ENCODE measurements around the gene ZNF396. TPM values are rescaled to one million over a fixed set of nuclear protein-coding genes. Genes with fewer than 3 reads are reported as not detected.

The ZNF396 gene
- total and polyA plus RNA-seq, 7 experiments from 2014 or later, result 0.11 to 8.2 (median 1.0) TPM

DNA sequence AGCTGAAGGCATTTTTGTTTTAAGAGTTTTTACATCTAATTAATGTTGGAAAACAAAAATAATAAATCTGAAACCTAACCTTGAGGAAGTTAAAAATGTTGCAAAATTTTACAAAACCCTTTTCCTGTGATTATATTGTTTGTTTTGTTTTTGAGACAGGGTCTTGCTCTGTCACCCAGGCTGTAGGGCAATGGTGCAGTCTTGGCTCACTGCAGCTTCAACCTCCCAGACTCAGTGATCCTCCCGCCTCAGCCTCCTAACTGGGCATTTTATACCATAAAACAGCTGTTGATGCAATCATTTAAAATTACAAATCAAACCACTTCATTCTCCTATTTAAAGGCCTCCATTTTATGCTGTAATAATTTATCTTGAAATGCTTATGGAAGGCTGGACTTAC lies 31.2 kb downstream of the ZNF396 start:
- intact Hi-C loops (cut with micrococcal nuclease), result loop anchor here (2.0 kb wide), 4 partner anchors 235 to 1483 kb away; partner anchors contain the start of genes ELP2 (in 1 of the 2), GALNT1 (in 1 of the 2), KIAA1328 (in 1 of the 2) and RMP24 (in 1 of the 2)
- POLR2A ChIA-PET, result interaction anchor here (0.9 to 2.8 kb wide), 4 partner anchors 29 to 624 kb away, joined by 3 to 20 read pairs (median 6); partner anchors contain the start of genes ZNF397 and ZSCAN30
- no peak overlapping the region for H3K27ac ChIP-seq (ENCODE audit: low read depth, low read length)

DNA sequence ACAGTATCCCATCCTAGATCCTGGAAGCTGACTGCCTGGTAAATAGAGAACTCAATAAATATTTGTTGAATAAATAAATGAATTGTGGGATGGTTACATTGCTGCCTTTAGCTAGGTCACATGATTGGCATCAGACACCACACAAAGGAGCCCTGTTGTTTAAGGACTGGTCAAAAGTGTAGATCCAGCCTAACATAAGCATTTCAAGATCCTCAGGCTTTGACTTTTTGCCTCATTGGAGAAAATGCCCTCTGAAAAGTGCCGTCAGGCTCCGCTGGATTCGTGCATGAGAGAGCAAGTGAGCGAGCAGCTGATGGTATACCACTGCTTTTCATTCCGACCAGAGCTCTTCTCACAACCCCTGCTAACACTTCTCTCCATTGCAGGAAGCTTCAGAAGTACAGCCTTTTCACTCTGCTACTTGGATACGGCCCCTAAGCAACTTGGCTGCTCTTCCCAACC lies 31.6 kb downstream of the ZNF396 start:
- no peak for ATAC-seq
- no peak overlapping the region for H3K27ac ChIP-seq (ENCODE audit: low read depth, low read length)
- Mint-ChIP-seq H3K36me3 (peaks cover 0 to 9% (median 1%) of the 10 kb centered on the region in 5 donors), H3K4me1 (peaks cover 17 to 43% (median 32%) of the 10 kb centered on the region in 7 donors), H3K27me3 (no peaks in the 10 kb centered on the region), H3K4me3 (peak overlapping the region; percentile 17 to 100 (median 97)), H3K9me3 (no peaks in the 10 kb centered on the region), H3K27ac (peak overlapping the region in 8 of 9 donors; percentile 31 to 98 (median 96))
- H3K9me3 ChIP-seq (ENCODE audit: control insufficient read depth in 2 of 3, low read length in 3 of 3), result no peaks in the 10 kb centered on the region
- CTCF ChIA-PET, result interaction anchor here (2.7 kb wide), 1 partner anchor 10 kb away, joined by 7 read pairs; no protein-coding TSS in a partner anchor
- intact Hi-C loops (cut with micrococcal nuclease), result loop anchor here (2.0 kb wide), 4 partner anchors 235 to 1483 kb away; partner anchors contain the start of genes ELP2 (in 1 of the 2), GALNT1 (in 1 of the 2), KIAA1328 (in 1 of the 2) and RMP24 (in 1 of the 2)
- H3K27me3 ChIP-seq (ENCODE audit: control insufficient read depth in 2 of 2, insufficient read depth in 2 of 2, low read length in 2 of 2), result no peaks in the 10 kb centered on the region
- POLR2A ChIA-PET, result interaction anchor here (0.9 to 2.8 kb wide), 5 partner anchors 29 to 624 kb away, joined by 3 to 20 read pairs (median 5); partner anchors contain the start of genes INO80C, ZNF397 and ZSCAN30
- H3K4me1 ChIP-seq (ENCODE audit: control insufficient read depth in 2 of 2, insufficient read depth in 2 of 2, low read length in 2 of 2), result peaks cover 23 to 25% of the 10 kb centered on the region in 2 donors
- no peak overlapping the region for H3K4me3 ChIP-seq (ENCODE audit: low read length)
- no peak for DNase-seq
- peaks cover 0 to 8% (median 0%) of the 10 kb centered on the region in 3 experiments for H3K36me3 ChIP-seq (ENCODE audit: control insufficient read depth in 2 of 3, insufficient read depth in 3 of 3, low read length in 3 of 3)

More for the DNA sequence above, 31.2 kb downstream of the ZNF396 start:
- Mint-ChIP-seq H3K27me3 (no peaks in the 10 kb centered on the region), H3K36me3 (peaks cover 0 to 7% (median 0%) of the 10 kb centered on the region in 5 donors), H3K4me1 (peaks cover 16 to 38% (median 28%) of the 10 kb centered on the region in 7 donors), H3K9me3 (peaks cover 0 to under 1% (median 0%) of the 10 kb centered on the region in 11 donors), H3K27ac (peak overlapping the region in 6 of 9 donors; percentile 60 to 98 (median 94)), H3K4me3 (peak overlapping the region in 5 of 10 donors; percentile 23 to 99 (median 93))
- peaks cover 0 to 8% (median 0%) of the 10 kb centered on the region in 3 experiments for H3K36me3 ChIP-seq (ENCODE audit: control insufficient read depth in 2 of 3, insufficient read depth in 3 of 3, low read length in 3 of 3)
- H3K4me1 ChIP-seq (ENCODE audit: control insufficient read depth in 2 of 2, insufficient read depth in 2 of 2, low read length in 2 of 2), result peaks cover 21 to 23% of the 10 kb centered on the region in 2 donors
- no peak for DNase-seq
- CTCF ChIA-PET, result interaction anchor here (2.7 kb wide), 1 partner anchor 9 kb away, joined by 7 read pairs; no protein-coding TSS in a partner anchor
- H3K27me3 ChIP-seq (ENCODE audit: control insufficient read depth in 2 of 2, insufficient read depth in 2 of 2, low read length in 2 of 2), result no peaks in the 10 kb centered on the region
- no peaks in the 10 kb centered on the region for H3K9me3 ChIP-seq (ENCODE audit: control insufficient read depth in 2 of 3, low read length in 3 of 3)
- ATAC-seq, result no peak
- H3K4me3 ChIP-seq (ENCODE audit: low read length), result no peak overlapping the region

DNA sequence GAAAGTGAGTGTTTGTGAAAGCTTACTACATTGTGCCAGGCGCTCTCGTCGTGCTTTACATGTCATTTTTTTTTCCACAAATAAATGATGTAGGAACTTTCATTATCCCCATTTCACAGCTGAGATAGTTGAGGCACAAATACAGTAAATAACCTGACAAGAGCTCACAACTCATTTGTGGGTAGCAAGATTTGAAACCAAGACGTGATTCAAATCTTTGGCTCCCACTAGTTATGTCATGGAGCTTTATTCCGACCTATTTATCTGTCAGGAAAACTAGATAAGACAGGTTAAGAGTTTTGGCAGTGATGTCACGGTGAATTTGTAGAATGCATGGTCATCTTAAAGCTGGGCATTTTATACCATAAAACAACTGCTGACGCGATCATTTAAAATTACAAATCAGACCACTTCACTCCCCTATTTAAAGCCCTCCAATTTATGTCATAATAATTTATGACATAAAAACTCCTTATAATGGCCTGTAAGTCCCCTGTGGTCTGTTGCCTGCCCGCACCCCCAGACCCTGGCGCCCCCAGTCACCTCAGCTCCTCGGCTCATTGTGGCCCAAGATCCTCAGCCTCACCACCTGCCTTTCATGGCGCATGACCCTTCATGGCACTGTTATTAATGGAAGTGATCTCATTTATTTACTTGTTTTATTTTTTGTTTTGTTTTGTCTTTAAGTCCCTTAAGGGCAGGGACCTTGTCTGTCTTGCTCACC lies 32.2 kb downstream of the ZNF396 start:
- H3K4me1 Mint-ChIP-seq, result peaks cover 23 to 48% (median 38%) of the 10 kb centered on the region in 7 donors

DNA sequence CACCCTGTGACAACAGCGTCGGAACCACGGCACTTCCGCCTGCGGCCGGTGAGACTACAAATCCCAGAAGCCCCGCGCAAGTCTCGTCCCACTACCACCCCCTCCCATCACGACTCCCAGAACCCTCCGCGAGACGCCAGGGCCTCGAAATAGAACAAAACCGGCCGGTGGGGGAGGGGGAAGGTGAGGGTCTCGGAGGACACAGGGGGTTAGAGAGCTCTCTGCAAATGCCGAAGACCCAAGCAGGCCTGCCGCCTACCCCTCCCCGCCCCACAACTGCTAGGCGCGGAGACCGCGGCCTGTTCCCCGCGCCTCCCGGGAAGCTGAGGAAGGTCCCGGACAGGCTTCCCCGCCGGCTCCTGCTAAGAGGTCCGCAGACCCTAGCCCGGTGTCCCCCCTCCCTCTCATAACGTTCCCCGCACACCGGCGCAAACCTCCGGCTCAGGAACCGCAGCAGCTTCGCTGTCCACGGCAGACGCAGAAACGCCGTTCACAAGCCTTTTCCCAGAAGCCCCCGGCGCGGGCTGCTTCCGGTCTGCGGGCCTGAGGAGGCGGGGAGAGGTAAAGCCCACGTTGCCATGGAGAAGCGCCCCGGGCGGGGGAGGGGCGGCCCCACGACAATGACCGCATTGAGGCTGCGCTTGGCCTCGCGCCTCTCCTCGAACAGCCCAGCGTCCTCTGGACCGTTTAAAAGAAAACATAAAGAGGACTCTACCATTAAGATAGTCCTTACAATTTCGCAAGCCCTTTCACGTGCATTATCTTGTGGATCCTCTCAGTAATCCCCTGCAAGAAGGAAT lies 33.0 kb downstream of the ZNF396 start, which contains the start of gene ZNF24:
Gene ZNF24, minus strand, starts transcription at position 485 of the 800 bp plus-strand sequence. CDS start 3,770 bp downstream, outside the sequence.
- ChIA-PET CTCF (interaction anchor here (0.7 to 2.7 kb wide), 2 partner anchors 11 to 104 kb away, joined by 3 to 7 read pairs; no protein-coding TSS in a partner anchor), POLR2A (interaction anchor here (0.9 to 2.8 kb wide), 12 partner anchors 9 to 315 kb away, joined by 3 to 20 read pairs (median 6); partner anchors contain the start of genes INO80C, MAPRE2, ZNF397 and ZSCAN30)
- H3K4me1 Mint-ChIP-seq, result peaks cover 30 to 56% (median 45%) of the 10 kb centered on the region in 7 donors
- intact Hi-C loops (cut with micrococcal nuclease), result loop anchor here (1.0 to 5.0 kb wide), 19 partner anchors 11 to 1485 kb away; partner anchors contain the start of genes ELP2 (in 2 of the 2), INO80C (in 2 of the 2), MAPRE2 (in 2 of the 2) and RMP24 (in 2 of the 2)
- H3K36me3 Mint-ChIP-seq, result peaks cover 0 to 19% (median 14%) of the 10 kb centered on the region in 5 donors
- H3K9me3 ChIP-seq (ENCODE audit: control insufficient read depth in 2 of 3, low read length in 3 of 3), result no peaks in the 10 kb centered on the region
- H3K9me3 Mint-ChIP-seq, result no peaks in the 10 kb centered on the region
- DNase-seq (peak; percentile 83 to 92 (median 87)), ATAC-seq (peak; percentile 92)
- H3K27me3 Mint-ChIP-seq, result no peaks in the 10 kb centered on the region
- H3K27ac ChIP-seq (ENCODE audit: low read depth, low read length), result peak within 1 kb of the TSS; percentile 100
- peaks cover 0 to 22% (median 4%) of the 10 kb centered on the region in 3 experiments for H3K36me3 ChIP-seq (ENCODE audit: control insufficient read depth in 2 of 3, insufficient read depth in 3 of 3, low read length in 3 of 3)
- H3K27ac Mint-ChIP-seq, result peak within 1 kb of the TSS; percentile 91 to 98 (median 98)
- no peaks in the 10 kb centered on the region for H3K27me3 ChIP-seq (ENCODE audit: control insufficient read depth in 2 of 2, insufficient read depth in 2 of 2, low read length in 2 of 2)
- H3K4me1 ChIP-seq (ENCODE audit: control insufficient read depth in 2 of 2, insufficient read depth in 2 of 2, low read length in 2 of 2), result peaks cover 23 to 25% of the 10 kb centered on the region in 2 donors
- peak within 1 kb of the TSS; percentile 96 for H3K4me3 ChIP-seq (ENCODE audit: low read length)
- peak within 1 kb of the TSS; percentile 93 to 100 (median 98) for H3K4me3 Mint-ChIP-seq

More for the DNA sequence above, 32.2 kb downstream of the ZNF396 start:
- Mint-ChIP-seq H3K36me3 (peaks cover 0 to 11% (median 7%) of the 10 kb centered on the region in 5 donors), H3K27ac (peak overlapping the region; percentile 91 to 98 (median 98)), H3K27me3 (no peaks in the 10 kb centered on the region), H3K9me3 (no peaks in the 10 kb centered on the region), H3K4me3 (peak overlapping the region; percentile 93 to 100 (median 98))
- intact Hi-C loops (cut with micrococcal nuclease), result loop anchor here (1.0 to 5.0 kb wide), 19 partner anchors 10 to 1484 kb away; partner anchors contain the start of genes ELP2 (in 2 of the 2), INO80C (in 2 of the 2), MAPRE2 (in 2 of the 2) and RMP24 (in 2 of the 2)
- ChIA-PET POLR2A (interaction anchor here (0.5 to 2.8 kb wide), 12 partner anchors 10 to 625 kb away, joined by 3 to 20 read pairs (median 6); partner anchors contain the start of genes INO80C, MAPRE2, ZNF397 and ZSCAN30), CTCF (interaction anchor here (2.7 kb wide), 1 partner anchor 11 kb away, joined by 7 read pairs; no protein-coding TSS in a partner anchor)
- DNase-seq (no peak), ATAC-seq (no peak)
- peaks cover 23 to 25% of the 10 kb centered on the region in 2 donors for H3K4me1 ChIP-seq (ENCODE audit: control insufficient read depth in 2 of 2, insufficient read depth in 2 of 2, low read length in 2 of 2)
- peaks cover 0 to 14% (median 0%) of the 10 kb centered on the region in 3 experiments for H3K36me3 ChIP-seq (ENCODE audit: control insufficient read depth in 2 of 3, insufficient read depth in 3 of 3, low read length in 3 of 3)
- H3K27me3 ChIP-seq (ENCODE audit: control insufficient read depth in 2 of 2, insufficient read depth in 2 of 2, low read length in 2 of 2), result no peaks in the 10 kb centered on the region
- peak overlapping the region; percentile 96 for H3K4me3 ChIP-seq (ENCODE audit: low read length)
- H3K9me3 ChIP-seq (ENCODE audit: control insufficient read depth in 2 of 3, low read length in 3 of 3), result no peaks in the 10 kb centered on the region
- H3K27ac ChIP-seq (ENCODE audit: low read depth, low read length), result peak overlapping the region; percentile 100

DNA sequence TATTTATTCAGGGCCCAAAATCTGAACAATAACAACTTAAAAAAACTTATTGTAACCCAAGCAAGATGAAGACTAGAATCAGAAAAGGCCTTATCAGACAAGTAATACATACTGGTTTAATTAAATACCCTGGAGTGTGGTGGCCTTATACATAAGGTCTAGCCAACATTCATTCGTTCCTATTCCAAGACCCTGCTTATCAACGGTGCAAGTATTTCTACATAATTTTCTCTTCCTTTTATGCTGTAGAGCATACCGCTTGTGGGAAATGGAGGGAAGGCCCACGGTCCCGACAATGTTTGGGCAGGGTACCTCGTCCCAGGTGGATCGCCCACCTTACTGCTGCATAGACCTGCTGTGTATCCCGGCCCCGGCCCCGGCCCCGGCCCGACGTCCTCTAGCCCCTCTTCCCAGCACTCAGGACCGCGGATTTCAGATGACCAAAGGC lies 33.6 kb downstream of the ZNF396 start:
- Mint-ChIP-seq H3K9me3 (no peaks in the 10 kb centered on the region), H3K27me3 (no peaks in the 10 kb centered on the region), H3K4me1 (peaks cover 35 to 62% (median 51%) of the 10 kb centered on the region in 7 donors), H3K36me3 (peaks cover 0 to 25% (median 21%) of the 10 kb centered on the region in 5 donors), H3K4me3 (peak overlapping the region; percentile 93 to 100 (median 98)), H3K27ac (peak overlapping the region; percentile 91 to 98 (median 98))
- peak overlapping the region; percentile 100 for H3K27ac ChIP-seq (ENCODE audit: low read depth, low read length)
- H3K27me3 ChIP-seq (ENCODE audit: control insufficient read depth in 2 of 2, insufficient read depth in 2 of 2, low read length in 2 of 2), result no peaks in the 10 kb centered on the region
- CTCF ChIA-PET, result interaction anchor here (0.7 kb wide), 1 partner anchor 104 kb away, joined by 3 read pairs; no protein-coding TSS in a partner anchor
- no peak for DNase-seq
- intact Hi-C loops (cut with micrococcal nuclease), result loop anchor here (5.0 kb wide), 3 partner anchors 186 to 481 kb away; no protein-coding TSS in a partner anchor
- peaks cover 0 to 28% (median 10%) of the 10 kb centered on the region in 3 experiments for H3K36me3 ChIP-seq (ENCODE audit: control insufficient read depth in 2 of 3, insufficient read depth in 3 of 3, low read length in 3 of 3)
- ATAC-seq, result no peak
- peak overlapping the region; percentile 96 for H3K4me3 ChIP-seq (ENCODE audit: low read length)
- H3K4me1 ChIP-seq (ENCODE audit: control insufficient read depth in 2 of 2, insufficient read depth in 2 of 2, low read length in 2 of 2), result peaks cover 23 to 25% of the 10 kb centered on the region in 2 donors
- no peaks in the 10 kb centered on the region for H3K9me3 ChIP-seq (ENCODE audit: control insufficient read depth in 2 of 3, low read length in 3 of 3)
- POLR2A ChIA-PET, result interaction anchor here (0.9 to 2.8 kb wide), 10 partner anchors 8 to 314 kb away, joined by 3 to 20 read pairs (median 6); partner anchors contain the start of genes INO80C, MAPRE2, ZNF397 and ZSCAN30

Measured in naive thymus-derived CD4-positive, alpha-beta T cell (primary cell).